CD4-positive, alpha-beta T cell treated with Interleukin-21 for 1 hour (primary cell): ENCODE data around the gene PNPLA5.

Experiments used
- DNase-seq: peaks from one replicate; pipeline ENCODE4 v3.0.0-alpha.2; 2020

PNPLA5 gene

DNA sequence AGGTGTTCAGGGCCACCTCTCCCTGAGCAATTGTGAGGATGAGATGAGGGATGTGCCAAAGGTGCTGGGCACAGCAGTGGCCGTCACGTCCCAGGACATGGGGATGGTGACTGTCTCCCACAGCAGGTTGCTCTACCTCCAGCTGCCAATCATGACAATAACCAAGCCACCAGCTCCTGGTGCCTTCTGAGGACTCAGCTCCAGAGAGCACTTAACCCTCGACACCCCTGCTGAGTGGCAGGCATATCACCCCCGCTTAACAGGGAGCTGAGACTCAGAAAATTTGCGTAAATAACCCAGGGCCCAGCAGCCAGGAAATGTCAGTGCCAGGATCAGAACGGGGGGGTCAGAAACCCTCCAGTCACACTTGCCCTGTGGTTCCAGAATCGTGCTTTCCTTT is 8.4 kb upstream of the PNPLA5 start:
- DNase-seq = no peak

DNA sequence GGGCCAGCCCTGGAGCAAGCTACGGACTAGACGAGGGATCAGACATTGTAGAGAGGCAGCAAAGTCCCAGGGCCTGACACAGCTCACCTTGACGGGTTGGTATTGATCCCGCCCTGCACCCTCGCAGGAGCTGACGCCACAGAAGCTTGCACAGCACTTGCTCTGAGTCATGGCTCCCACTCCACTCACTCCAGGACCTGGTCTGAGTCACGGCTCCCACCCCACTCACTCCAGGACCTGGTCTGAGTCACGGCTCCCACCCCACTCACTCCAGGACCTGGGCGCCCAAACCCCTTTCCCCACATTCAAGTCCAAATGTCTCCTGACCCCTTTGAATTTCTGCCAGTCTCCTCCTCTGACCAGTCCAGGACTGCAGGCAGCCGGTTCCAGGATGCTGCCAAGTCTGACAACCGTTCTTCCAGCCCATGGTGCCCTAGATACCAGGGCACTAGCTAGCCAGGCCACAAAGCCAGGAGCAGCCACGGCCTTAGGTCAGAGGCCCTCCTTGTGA is 6.0 kb upstream of the PNPLA5 start:
- DNase-seq = no peak

DNA sequence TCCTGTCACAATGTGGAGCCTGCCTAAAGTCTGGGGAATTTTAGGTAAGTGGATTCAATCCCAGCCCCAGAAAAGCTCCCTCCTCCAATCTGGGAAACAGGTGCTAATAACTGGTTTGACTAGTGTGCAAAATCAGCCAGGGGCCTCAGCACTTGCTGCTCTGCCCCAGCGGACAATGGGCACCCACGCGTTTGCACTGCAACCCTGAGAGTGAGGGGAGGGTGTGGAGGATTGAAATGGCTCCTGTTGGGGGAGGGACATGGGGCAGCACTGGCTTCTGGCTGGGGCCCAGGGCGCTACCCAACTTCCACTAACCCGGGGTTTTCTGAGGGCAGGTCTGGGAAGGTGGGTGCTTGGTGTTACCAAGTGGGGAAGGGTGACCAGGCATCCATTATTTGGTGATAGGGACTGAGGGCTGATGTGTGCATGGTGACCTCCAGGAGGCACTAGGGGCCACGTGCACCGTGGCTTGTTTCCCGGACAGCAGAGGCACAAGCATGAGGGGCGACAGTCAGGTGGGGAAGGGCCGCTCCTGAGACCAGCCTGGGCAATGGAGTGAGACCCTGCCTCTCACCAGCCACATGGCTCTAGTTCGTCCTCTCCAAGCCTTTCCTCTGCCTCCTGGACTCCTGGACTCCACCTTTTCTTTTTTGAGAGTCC is 4.3 kb upstream of the PNPLA5 start:
- DNase-seq = no peak

DNA sequence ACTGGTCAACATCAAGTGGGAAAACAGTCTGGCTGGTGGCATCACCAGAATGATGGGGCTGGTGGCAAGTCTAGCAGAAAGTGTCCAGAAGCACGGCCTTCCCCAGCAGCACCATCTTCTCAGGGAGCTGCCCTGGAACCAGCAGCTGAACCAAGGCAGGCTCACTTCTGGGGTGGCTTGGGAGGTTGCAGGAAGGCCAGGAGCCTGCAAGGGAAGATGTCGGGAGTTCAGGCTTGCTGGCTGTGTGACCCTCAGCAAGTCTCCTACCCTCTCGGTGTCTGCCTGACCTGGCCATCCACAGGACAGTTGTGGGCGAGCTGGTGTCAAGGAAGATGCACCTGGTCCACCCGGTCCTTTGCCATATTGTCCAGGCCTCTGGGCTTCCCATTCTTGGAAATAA is 2.3 kb upstream of the PNPLA5 start:
- no peak for DNase-seq

DNA sequence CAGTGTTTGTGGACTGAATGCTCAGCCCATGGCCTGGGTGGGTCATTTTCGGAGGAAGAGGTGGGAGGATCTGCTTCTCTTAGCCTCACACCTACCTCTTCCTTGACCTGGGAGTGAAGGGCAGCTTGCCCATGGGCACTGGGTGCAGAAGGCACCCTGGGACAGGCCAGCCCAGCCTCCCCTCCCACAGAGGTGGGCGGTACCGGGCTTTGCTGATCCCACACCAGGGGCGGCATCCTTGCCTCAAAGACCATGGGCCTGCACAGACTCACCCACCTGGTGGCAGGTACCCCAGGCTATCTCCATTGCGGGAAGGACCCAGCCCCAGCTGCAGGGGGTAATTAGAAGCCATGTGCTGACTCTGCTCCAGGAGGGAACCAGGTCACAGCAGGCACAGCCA is 1.5 kb upstream of the PNPLA5 start:
- no peak for DNase-seq

DNA sequence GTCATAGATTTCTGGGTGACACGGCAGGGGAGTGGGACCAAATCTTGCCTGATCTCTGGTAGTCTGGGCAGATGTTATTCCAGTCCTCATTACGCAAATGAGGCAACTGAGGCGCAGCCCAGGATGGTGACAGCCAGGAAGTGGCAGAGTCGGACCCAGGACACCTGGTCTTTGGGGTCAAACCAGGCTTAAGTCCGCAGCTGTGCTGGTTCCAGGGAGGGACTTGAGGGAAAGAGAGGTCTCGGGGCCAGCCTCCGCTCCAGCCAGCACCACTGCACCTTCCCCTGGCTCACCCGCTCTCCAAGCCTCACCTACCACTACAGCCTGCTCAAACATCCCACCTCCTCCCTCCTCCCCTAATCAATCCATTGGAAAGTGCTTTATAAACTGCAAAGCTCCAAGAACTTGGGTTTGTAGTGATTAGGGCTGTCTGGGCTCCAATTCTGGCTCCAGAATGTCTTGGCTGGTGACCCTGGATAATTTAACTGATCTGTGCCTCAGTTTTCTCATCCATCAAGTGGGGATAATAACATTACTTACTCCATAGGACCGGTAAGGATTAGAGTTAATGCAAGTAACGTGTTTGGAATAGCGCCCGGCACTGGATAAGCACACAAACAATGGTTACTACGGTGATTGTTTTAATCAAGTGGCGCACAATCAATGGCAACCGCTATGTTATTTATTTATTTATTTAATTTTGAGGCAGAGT is 526 bp upstream of the PNPLA5 start:
- DNase-seq = no peak

DNA sequence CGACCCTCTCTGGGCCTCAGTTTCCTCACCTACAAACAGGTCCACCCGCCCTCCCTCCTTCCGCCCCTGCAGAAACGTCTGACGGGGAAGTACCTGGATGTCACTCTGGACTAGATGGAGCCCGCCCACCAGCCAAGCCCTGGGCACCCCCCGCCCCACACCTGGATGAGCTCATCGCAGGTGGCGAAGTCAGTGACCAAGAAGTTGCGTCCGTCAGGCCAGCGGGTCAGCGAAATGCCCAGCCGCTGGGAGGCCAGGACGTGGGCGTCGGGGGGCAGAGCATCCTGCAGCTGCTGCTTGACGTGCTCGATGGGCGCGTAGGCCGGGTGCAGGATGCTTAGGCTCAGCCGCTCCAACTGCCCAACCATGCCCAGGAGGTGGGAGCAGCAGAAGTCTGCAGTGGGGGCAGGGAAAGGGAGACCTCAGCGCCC is 897 bp downstream of the PNPLA5 start:
- no peak for DNase-seq

DNA sequence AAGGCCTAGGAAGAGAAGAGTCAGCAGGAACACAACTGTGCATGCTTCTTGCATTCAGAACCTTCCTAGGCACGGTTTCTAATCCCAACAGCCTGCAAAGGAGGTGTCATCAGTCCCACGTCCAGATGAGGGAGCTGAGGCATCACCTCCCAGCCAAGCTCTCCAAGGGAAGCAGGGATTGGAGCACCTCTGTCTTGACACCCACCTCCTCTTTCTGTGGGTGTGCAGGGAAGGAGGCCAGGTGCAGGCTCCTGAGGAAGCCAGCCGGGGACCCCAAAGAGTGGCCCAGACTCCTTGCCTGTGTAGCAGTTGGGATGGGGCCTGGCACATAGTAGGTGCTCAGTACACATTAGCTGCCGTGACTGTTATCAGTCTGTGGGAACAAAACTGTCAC is 2.0 kb downstream of the PNPLA5 start:
- DNase-seq = no peak

DNA sequence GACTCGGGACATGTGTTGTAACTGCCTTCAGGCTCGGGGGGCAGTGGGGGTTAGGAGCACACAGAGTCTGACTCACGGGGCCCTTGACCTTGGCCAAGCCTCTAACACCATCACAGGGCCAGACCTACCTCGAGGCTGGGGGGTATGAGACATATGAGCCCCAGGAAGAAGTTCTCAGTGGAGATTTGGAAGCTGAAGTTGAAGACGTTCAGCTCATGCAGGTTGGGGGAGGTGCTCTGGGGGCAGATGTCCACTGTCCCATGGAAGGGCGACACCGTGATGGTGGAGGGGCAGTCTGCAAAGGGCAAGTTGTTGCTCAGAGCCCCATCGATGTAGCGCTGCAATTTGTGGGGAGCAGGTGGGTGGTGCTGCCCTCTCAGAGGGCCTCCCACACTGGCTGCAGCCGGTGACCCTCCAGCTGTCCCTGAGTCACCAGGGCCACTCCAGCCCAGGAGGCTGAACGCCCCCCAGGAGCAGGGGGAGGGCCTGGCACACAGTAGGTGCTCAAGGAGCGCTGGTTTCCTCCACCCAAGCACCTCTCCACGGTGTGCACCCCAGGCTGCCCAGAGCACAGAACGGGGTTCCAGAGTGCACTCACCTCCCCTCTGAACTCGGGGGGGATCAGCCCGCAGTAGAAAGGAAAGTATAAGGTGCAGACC is 2.5 kb downstream of the PNPLA5 start:
- DNase-seq = no peak

DNA sequence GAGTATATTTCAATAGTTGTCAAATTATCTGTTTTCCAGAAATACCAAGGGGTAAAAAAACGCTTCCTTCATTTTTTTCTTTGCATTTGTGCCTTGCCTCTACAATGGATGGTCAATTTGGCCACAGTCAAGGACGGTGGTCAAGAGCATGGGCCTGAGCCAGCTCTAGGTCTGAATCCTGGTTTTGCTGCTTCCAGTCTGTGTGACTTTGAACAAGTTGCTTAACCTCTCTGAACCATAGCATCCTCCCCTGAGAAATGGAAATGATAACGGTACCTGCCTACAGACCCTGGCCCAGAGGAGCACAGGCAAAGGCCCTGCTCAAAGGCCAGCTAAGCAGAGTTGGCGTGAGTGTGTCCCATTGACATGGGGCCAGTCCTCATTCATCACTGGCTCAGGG is 3.1 kb downstream of the PNPLA5 start:
- DNase-seq = no peak

DNA sequence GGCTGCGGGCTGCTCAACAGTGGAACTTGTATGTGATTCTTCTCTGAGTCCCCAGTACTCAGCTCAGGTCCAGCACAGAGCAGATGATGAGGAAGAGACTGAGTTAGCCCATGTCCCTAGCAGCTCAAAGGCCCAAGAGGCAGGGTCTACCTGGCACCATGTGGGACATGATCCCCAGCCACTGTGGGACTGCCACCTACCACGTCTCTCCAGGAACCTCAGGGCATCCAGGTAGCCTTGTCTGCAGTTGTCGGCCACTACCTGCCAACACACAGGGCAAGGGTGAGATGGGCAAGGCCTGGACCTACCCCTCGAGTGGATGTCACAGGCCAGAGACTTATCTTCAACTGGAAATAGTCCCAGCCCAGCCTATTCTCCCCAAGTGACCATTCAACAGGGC is 4.4 kb downstream of the PNPLA5 start:
- DNase-seq = no peak

DNA sequence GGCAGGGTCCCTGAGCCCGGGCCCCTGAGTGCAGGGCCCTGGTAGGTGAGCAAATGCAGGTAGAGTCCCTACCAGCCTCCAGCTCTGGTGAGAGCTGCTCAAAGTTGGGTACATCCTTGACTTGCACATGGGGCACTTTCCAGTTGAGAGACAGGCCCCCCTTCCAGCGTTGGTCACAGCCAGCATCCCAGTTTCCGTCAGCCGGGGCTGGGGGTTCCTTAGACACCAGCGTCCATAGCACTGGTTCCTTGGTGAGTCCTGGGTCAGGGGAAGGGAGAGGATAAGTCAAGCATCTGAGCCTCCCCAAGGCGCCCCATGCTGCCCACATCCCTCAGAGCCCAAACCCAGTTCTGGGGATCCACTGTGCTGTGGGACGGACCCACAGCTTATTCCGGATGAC is 5.6 kb downstream of the PNPLA5 start:
- DNase-seq = no peak

DNA sequence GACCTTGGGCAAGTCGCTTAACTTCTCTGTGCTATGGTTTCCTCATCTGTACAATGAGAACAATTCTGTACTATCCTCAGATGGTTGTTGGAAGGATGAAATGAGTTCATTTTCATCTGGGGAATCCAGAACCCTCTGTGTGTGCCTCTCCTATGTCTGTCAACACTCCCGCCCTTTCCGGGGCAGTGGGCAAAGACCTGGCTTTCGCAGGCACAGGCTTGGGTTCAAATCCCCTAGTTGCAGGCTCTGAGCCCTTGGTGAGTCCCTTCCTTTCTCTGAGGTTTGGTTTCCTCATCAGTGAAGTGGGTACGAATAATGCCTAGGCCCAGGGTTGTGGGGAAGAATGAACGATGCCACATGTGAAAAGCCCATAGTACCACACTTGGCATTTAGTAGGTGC is 6.0 kb downstream of the PNPLA5 start:
- no peak for DNase-seq

DNA sequence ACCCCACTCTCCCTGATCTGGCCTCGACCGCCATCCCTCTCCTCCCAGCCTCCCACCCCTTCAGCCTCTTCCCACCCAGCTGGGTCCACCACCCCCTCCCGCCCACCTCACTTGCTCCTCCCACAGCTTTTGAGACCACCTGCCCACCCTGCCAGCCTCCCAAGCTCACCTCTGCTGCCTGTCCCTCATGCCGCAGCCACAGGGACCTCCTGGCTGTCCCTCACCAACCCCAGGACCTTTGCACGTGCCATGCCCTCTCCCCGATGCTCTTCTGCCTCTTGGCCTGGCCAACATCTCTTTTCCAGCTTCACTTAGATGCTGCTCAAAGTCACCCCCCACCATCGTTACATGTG is 6.5 kb downstream of the PNPLA5 start:
- no peak for DNase-seq

DNA sequence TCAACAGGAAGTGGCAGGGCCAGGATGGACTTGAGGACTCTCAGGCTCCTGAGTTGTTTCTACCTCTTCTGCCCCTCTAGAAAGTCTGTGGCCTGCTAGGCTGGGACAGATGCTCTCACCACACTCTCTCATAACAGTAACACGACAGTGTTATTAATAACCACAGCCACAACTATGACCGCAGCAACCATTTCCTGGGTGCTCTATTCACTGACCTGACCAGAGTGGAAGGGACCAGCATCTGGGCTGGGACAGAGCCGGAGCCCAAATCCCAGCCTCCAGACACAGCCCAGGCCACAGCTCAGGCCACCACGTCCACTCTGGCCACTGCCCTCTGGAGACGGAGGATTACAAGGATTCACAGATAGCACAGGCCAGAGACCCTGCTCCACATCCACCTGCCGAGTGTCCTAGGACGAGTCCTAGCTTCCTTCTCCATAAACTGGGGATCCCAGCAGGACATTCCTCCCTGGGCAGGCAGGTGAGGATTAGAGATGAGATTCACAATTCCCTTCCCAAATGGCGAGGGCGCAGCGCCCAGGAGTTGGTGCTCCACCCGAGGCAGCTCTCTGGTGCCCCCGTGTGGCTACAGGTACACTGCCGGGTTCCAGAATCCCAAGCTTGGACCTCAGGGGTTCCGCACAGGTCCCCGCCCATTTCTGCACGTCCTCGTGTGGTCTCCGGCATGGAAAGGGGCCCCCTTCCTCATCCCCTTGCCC is 7.1 kb downstream of the PNPLA5 start:
- peak; percentile 19 for DNase-seq

DNA sequence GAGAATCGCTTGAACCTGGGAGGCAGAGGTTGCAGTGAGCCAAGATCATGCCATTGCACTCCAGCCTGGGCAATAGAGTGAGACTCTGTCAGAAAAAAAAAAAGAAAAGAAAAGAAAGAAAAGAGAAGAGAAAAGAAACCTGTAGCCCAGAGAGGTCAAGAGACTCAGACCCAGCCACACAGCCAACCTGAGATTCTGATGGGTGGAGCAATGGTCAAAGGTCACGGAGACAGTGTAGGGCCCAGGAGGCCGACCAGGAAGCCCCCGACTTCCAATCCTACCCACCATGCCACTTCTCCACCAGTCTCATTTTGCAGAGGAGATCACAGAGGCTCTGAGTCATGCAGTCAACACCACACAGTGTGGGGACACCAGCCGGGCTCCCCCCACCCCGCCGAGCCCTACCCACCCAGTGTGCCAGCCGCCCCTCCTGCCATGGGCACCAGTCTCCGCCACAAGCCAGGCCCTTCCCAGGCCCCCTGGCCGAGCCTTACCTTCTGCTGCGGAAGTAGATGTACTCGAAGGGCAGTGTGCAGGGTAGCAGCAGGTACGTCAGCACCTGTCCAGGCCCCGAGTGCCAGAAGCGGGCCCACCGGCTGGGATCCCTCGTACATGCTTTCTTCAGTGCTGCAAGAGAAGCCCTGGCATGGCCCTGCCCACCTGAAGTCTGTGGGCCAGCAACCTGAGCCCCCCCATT is 7.9 kb downstream of the PNPLA5 start:
- DNase-seq = no peak

DNA sequence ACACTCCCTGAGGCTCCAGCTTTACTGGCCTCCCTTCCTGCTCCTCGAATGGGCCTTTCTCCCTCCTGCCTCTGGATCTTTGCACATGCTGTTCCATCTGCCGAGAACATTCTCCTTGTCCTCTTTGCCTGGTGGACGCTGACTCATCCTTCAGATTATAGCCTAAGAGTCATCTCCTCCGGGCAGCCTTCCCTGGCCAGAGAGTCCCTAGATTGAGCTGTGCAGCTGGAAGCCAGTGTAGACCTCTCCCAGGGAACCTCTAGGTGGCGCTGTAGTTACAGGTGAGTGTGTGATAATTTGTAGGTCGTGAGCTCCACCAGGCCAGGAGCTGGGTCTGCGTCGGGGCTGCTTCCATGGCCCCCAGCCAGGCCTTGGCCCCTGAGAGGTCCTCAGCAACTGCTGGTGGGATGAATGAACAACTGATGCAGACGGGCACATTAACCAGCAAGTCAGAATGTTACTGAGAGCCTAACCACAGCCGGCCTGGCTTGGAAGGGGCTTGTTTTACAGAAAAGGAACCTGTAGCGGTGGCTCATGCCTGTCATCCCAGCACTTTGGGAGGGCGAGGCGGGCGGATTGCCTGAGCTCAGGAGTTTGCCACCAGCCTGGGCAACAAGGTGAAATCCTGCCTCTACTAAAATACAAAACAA is 8.7 kb downstream of the PNPLA5 start:
- peak; percentile 47 for DNase-seq

DNA sequence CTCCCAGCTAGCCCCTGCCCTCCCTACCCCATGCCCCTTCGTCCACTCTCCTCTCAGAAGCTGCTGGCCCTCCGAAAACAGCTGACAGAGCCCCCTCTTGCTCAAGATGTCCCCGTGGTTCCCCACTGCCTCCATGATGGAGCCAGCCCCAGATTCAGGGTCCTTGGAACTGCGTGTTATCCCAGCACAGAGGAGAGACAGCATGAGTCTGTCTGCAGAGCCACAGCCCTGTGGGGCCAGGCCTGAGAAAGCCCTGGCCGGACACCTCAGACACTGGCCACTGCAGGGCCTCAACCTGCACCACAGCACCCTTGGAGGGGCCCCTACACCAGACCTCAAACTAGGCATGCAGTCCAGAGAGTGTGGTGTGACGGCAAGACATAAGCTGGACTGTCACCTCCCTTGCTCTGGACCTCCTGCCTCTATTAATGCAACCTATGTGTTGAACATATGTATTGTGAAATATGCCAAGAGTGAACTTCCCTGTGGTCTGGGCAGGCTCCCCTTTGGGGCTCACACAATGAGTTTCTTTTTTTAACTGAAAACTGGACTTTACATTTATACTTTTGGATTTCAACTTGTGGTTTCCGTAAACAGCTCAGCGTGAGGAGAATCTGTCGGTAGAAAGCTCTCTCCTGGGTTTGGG is 9.6 kb downstream of the PNPLA5 start:
- DNase-seq = no peak

DNA sequence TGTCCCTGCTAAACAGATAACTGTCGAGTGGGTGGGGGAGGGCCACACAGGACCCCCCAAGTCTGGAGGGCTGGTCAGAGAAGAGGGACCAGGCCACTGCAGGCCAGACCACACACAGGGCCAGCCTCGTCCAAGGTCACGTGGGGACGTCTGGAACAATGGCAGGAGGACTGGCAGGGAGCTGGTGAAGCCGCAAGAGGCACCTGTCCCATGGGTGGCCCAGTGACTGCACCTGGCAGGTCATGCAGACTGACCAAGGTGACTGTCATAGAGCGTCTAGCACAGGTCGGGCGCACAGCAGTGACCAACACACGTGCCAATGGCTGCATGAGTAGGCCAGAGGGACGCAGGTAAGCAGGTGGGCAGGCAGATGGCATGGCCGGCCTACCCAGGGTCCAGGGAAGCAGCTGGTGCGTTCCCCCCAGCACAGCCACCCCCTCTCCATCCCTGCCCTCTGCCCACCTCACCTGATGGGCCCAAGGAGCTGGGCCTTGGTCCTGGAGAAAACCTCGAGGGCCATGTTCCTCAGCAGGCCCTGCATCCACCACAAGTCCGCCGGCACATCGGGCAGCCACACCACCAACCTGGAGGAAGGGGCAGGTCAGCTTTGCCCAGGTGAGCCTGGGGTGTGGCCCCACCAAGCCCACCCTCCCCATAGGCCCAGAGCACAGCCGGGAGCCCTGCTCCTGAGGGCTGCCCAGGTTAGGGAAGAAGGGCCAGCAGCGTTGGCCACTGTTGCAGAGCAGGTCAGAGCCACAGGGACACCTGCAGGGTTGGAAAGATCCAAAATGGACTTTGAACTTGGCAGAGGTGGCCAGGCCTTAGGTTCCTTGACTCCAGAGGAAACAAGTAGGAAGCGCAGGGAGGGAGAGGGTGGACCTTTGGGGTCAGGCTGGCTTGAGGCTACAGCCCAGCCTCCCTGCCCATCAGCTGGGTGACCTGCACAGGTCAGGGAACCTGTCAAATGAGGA is 10.4 kb downstream of the PNPLA5 start:
- DNase-seq = no peak

DNA sequence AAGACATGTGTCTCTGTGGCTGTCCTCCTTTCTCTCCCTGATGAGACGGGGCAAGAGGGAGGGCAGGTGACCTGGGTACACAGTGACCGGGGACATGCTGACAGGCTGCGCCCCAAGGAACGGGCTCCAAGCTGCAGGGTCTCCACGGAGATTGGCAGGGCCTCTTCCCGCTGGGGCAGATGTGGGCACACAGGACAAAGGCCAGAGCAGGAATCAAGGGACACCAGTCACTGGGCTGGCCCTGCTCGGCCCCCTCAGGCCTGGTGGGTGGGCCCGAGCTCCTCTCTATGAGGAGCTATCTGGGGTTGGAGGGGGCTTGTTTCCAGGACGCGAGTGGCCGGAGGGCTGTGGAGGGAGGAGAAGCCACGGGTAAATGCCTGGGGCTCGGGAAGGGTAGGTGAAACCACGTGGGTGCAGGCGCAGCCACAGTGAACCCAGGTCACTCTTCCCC is 11.2 kb downstream of the PNPLA5 start:
- no peak for DNase-seq
